Naive thymus-derived CD4-positive, alpha-beta T cell (primary cell): ENCODE measurements around the gene ZFAND3. TPM values are rescaled to one million over a fixed set of nuclear protein-coding genes. Genes with fewer than 3 reads are reported as not detected.
A peak's percentile ranks its signal among the peaks of the same experiment; 100 is the strongest.

Experiments
- ATAC-seq: fragments of 150-1000 bp; cut with Tn5 transposase; 2 replicates; pipeline ENCODE4 v1.10.0; 2021; ENCODE audit warnings: mild to moderate bottlenecking, moderate library complexity
- CTCF ChIA-PET: fragments of 350-600 bp; sonication (Branson Sonifier 250); formaldehyde crosslinking; loops from one replicate; lab custom pipeline; 2021; ENCODE audit warnings: antibody characterized with exemption; lab: Charles Lee
- POLR2A ChIA-PET: fragments of 350-600 bp; sonication (Branson Sonifier 250); formaldehyde crosslinking; loops from one replicate; lab custom pipeline; 2021; ENCODE audit warnings: antibody characterized with exemption, inconsistent platforms; lab: Charles Lee
- DNase-seq, 9 donors: peaks; one replicate each; pipeline versions ENCODE4 v3.0.0 to v3.0.0-alpha.2; 2020 to 2022; ENCODE audit warnings: mixed read lengths in 1 of 9
- H3K27ac ChIP-seq: one replicate; pipeline ENCODE4 v1.7.0; 2013; ENCODE audit warnings: mild to moderate bottlenecking, low read depth, low read length, moderate library complexity
- H3K27me3 ChIP-seq, 2 donors: one replicate each; pipeline ENCODE4 v1.7.0; 2013; ENCODE audit warnings: low read length in 2 of 2, mild to moderate bottlenecking in 2 of 2, moderate library complexity in 2 of 2; ENCODE audit not compliant: control insufficient read depth in 2 of 2, insufficient read depth in 2 of 2
- H3K36me3 ChIP-seq, 3 experiments: 1 replicate in 2 of 3; 2 replicates in 1 of 3; pipeline ENCODE4 v1.7.0; 2013; ENCODE audit warnings: low read length in 3 of 3, mild to moderate bottlenecking in 3 of 3, moderate library complexity in 1 of 3; ENCODE audit not compliant: insufficient read depth in 3 of 3, control insufficient read depth in 2 of 3
- H3K4me1 ChIP-seq, 2 donors: one replicate each; pipeline ENCODE4 v1.7.0; 2013; ENCODE audit warnings: low read length in 2 of 2, mild to moderate bottlenecking in 2 of 2, moderate library complexity in 1 of 2; ENCODE audit not compliant: control insufficient read depth in 2 of 2, insufficient read depth in 2 of 2
- H3K4me3 ChIP-seq: 2 replicates; pipeline ENCODE4 v1.7.0; 2013; ENCODE audit warnings: mild to moderate bottlenecking, low read length
- H3K9me3 ChIP-seq, 3 experiments: 1 replicate in 2 of 3; 2 replicates in 1 of 3; pipeline ENCODE4 v1.7.0; 2013; ENCODE audit warnings: low read length in 3 of 3; ENCODE audit not compliant: control insufficient read depth in 2 of 3
- H3K27ac Mint-ChIP-seq, 9 donors: one replicate each; pipeline ENCODE4 v1.8.0; 2020 to 2022; ENCODE audit warnings: mixed read lengths in 9 of 9, mild to moderate bottlenecking in 8 of 9, moderate library complexity in 5 of 9, inconsistent platforms in 2 of 9
- H3K27me3 Mint-ChIP-seq, 5 donors: one replicate each; pipeline ENCODE4 v1.8.0; 2021 to 2022; ENCODE audit warnings: mixed read lengths in 5 of 5, mild to moderate bottlenecking in 1 of 5
- H3K36me3 Mint-ChIP-seq, 5 donors: one replicate each; pipeline ENCODE4 v1.8.0; 2020 to 2022; ENCODE audit warnings: mixed read lengths in 5 of 5, mild to moderate bottlenecking in 3 of 5, inconsistent platforms in 1 of 5
- H3K4me1 Mint-ChIP-seq, 7 donors: one replicate each; pipeline ENCODE4 v1.8.0; 2020 to 2022; ENCODE audit warnings: mixed read lengths in 7 of 7, mild to moderate bottlenecking in 3 of 7, inconsistent platforms in 1 of 7
- H3K4me3 Mint-ChIP-seq, 10 donors: one replicate each; pipeline ENCODE4 v1.8.0; 2020 to 2022; ENCODE audit warnings: mild to moderate bottlenecking in 10 of 10, mixed read lengths in 10 of 10, moderate library complexity in 6 of 10, inconsistent platforms in 2 of 10
- H3K9me3 Mint-ChIP-seq, 11 donors: one replicate each; pipeline ENCODE4 v1.8.0; 2020 to 2022; ENCODE audit warnings: mixed read lengths in 11 of 11, mild to moderate bottlenecking in 4 of 11, inconsistent platforms in 1 of 11, moderate library complexity in 1 of 11
- intact Hi-C, 2 donors: fragments of 100-400 bp; cut with micrococcal nuclease; formaldehyde crosslinking; loops; one replicate each; pipeline ENCODE4 v1.15.1; 2023
- polyA plus RNA-seq, 2 donors: library from polyadenylated mRNA; unstranded; fragments of 300-500 nt; fragmentation: Illumina TruSeq; gene quantifications; one replicate each; pipeline ENCODE4 v1.2.3, GENCODE V29; 2021
- total RNA-seq, 6 experiments: library from RNA in 5 of 6; stranded (reverse) in 5 of 6; gene quantifications; 1 replicate in 5 of 6; 2 replicates in 1 of 6; pipeline ENCODE4 v1.2.3 and lab custom pipeline; 2021 to 2026

ZFAND3 gene
- total and polyA plus RNA-seq, 7 experiments from 2014 or later = 3.5 to 55.0 (median 37.1) TPM

GRCh38 chr6:37872373-37872745, 52.8 kb downstream of the ZFAND3 start:
- H3K9me3 Mint-ChIP-seq = peaks cover 0 to 27% (median 13%) of the 10 kb centered on the region in 11 donors
- no peaks in the 10 kb centered on the region for H3K9me3 ChIP-seq
- peaks cover under 1 to 6% of the 10 kb centered on the region in 2 donors for H3K4me1 ChIP-seq
- ChIA-PET POLR2A (no interaction called here), CTCF (no interaction called here)
- no peaks in the 10 kb centered on the region for H3K27me3 Mint-ChIP-seq
- H3K27me3 ChIP-seq = no peaks in the 10 kb centered on the region
- intact Hi-C loops = no loop called here
- H3K36me3 ChIP-seq = no peaks in the 10 kb centered on the region
- peaks cover 12 to 73% (median 64%) of the 10 kb centered on the region in 7 donors for H3K4me1 Mint-ChIP-seq
- H3K4me3 ChIP-seq = no peak overlapping the region
- H3K27ac Mint-ChIP-seq = no peak overlapping the region
- H3K36me3 Mint-ChIP-seq = peaks cover 12 to 48% (median 28%) of the 10 kb centered on the region in 5 donors
- no peak overlapping the region for H3K27ac ChIP-seq
- ATAC-seq (no peak), DNase-seq (no peak)
- peak overlapping the region in 3 of 10 donors; percentile 9 to 50 (median 36) for H3K4me3 Mint-ChIP-seq

GRCh38 chr6:37874726-37875125, 55.2 kb downstream of the ZFAND3 start:
- Mint-ChIP-seq H3K9me3 (peaks cover 0 to 24% (median 13%) of the 10 kb centered on the region in 11 donors), H3K4me1 (peaks cover 10 to 80% (median 71%) of the 10 kb centered on the region in 7 donors), H3K36me3 (peaks cover 17 to 44% (median 28%) of the 10 kb centered on the region in 5 donors), H3K27me3 (no peaks in the 10 kb centered on the region), H3K27ac (no peak overlapping the region), H3K4me3 (peak overlapping the region in 1 of 10 donors; percentile 18)
- ChIA-PET POLR2A (no interaction called here), CTCF (no interaction called here)
- Histone ChIP-seq H3K36me3 (no peaks in the 10 kb centered on the region), H3K27ac (no peak overlapping the region), H3K27me3 (no peaks in the 10 kb centered on the region), H3K4me3 (no peak overlapping the region), H3K9me3 (no peaks in the 10 kb centered on the region), H3K4me1 (peaks cover 0 to 3% of the 10 kb centered on the region in 2 donors)
- DNase-seq (no peak), ATAC-seq (no peak)
- intact Hi-C loops = no loop called here

DNA sequence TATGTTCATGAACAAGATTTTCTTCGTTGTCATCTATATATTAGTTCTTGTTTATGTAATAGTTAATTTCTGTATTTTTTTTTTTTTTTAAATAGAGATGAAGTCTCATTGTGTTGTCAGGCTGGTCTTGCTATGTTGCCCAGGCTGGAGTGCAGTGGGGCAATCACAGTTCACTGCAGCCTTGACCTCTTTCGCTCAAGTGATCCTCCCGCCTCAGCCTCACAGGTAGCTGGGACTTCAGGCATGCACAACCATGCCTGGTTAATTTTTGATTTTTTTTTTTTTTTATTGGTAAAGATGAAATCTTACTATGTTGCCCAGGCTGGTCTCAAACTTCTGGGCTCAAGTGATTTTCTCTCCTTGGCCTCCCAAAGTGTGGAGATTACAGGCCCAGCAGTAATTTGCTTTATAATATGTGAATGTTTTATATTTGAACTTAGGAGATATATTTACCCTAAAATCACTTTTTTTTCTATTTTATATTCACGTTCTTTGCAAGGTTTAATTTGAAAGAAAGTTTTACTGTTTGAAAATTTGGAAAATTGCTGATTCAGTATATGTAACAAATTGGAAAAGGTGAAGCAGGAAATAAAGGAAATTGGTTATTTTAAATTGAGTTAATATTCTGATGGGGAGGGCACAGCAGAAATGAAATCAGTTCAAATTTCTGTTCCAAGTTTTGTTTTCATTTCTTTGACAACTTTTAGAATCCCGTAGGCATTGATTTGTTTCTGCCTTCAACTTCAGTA, 56.2 kb downstream of the ZFAND3 start:
- no peaks in the 10 kb centered on the region for H3K27me3 ChIP-seq
- Mint-ChIP-seq H3K36me3 (peaks cover 17 to 40% (median 27%) of the 10 kb centered on the region in 5 donors), H3K9me3 (peaks cover 0 to 21% (median 13%) of the 10 kb centered on the region in 11 donors), H3K4me1 (peaks cover 14 to 85% (median 73%) of the 10 kb centered on the region in 7 donors), H3K27ac (peak overlapping the region in 1 of 9 donors; percentile 35), H3K4me3 (peak overlapping the region in 1 of 10 donors; percentile 13), H3K27me3 (no peaks in the 10 kb centered on the region)
- H3K4me3 ChIP-seq = no peak overlapping the region
- DNase-seq = no peak
- no peak overlapping the region for H3K27ac ChIP-seq
- intact Hi-C loops = no loop called here
- peaks cover 0 to 7% of the 10 kb centered on the region in 2 donors for H3K4me1 ChIP-seq
- no peak for ATAC-seq
- H3K9me3 ChIP-seq = no peaks in the 10 kb centered on the region
- no peaks in the 10 kb centered on the region for H3K36me3 ChIP-seq
- ChIA-PET POLR2A (no interaction called here), CTCF (no interaction called here)

DNA sequence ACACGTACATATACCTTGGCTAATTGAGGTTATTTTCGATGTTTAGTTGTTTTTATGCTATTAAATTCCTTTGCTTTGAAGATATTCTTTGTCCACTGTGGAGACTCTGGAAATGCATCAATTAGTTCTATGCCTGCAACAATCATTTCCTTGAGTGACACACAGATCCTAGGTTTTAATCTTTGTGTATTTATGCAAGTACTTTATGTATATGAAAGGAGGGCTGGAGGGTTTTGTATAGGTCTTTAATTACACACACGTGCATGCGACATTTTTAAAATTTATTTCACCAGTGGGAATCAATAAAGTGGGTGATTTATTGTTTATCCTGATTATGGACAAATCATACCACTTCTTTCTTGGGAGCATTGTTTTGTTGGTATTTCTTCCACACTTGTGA, 57.3 kb downstream of the ZFAND3 start:
- Mint-ChIP-seq H3K4me3 (peak overlapping the region in 1 of 10 donors; percentile 24), H3K27me3 (no peaks in the 10 kb centered on the region), H3K27ac (no peak overlapping the region)

DNA sequence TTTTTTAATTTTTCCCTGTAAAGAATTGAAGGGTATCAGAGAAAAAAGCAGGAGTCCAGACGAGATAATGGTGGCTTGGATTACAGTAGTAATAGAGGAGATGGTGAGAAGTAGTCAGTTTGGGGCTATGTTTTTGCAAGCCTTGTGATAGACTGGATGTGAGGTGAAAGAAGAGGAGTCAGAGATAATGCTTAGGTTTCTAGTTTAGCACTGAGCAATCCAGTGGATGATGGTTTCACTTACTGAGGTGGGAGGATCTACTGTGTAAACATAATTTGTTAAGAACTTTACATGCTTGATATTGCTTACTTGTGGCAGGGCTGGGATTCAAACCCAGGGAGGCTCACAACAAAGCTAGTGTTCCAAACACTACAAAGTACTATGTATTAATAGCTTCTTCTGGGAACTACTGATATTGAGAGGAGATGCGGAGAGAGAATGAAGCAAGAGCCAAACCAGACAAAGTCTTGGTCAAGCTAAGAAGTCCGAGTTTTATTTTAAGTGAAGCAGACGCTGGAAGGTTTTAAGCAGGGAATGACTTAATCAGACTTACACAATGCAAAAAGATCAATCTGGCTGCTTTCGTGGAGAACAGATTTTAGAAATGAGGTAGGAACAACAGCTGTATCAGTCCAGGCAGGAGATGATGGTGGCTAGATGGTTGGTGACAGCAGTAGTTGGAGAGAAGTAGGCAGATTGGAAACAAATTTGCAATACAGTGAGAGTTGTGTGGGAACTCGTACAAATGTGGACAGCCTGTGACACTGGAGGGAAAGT, 58.0 kb downstream of the ZFAND3 start:
- Mint-ChIP-seq H3K36me3 (peaks cover 11 to 28% (median 15%) of the 10 kb centered on the region in 5 donors), H3K27ac (peak overlapping the region in 3 of 9 donors; percentile 13 to 59 (median 14)), H3K9me3 (peaks cover 0 to 4% (median 0%) of the 10 kb centered on the region in 11 donors), H3K4me3 (peak overlapping the region in 4 of 10 donors; percentile 16 to 24 (median 20)), H3K27me3 (no peaks in the 10 kb centered on the region), H3K4me1 (peaks cover 14 to 86% (median 74%) of the 10 kb centered on the region in 7 donors)
- H3K4me1 ChIP-seq = peaks cover 0 to 7% of the 10 kb centered on the region in 2 donors
- POLR2A ChIA-PET = interaction anchor here (0.6 kb wide), 1 partner anchor 19 kb away, joined by 3 read pairs; no protein-coding TSS in a partner anchor
- H3K36me3 ChIP-seq = no peaks in the 10 kb centered on the region
- H3K4me3 ChIP-seq = no peak overlapping the region
- ATAC-seq = no peak
- intact Hi-C loops = no loop called here
- no peak overlapping the region for H3K27ac ChIP-seq
- CTCF ChIA-PET = interaction anchor here (0.9 kb wide), 1 partner anchor 145 kb away, joined by 3 read pairs; no protein-coding TSS in a partner anchor
- H3K27me3 ChIP-seq = no peaks in the 10 kb centered on the region
- DNase-seq = no peak
- H3K9me3 ChIP-seq = no peaks in the 10 kb centered on the region

More for the DNA sequence above, 57.3 kb downstream of the ZFAND3 start:
- no peaks in the 10 kb centered on the region for H3K9me3 ChIP-seq
- H3K27ac ChIP-seq = no peak overlapping the region
- Mint-ChIP-seq H3K4me1 (peaks cover 14 to 87% (median 74%) of the 10 kb centered on the region in 7 donors), H3K36me3 (peaks cover 11 to 29% (median 19%) of the 10 kb centered on the region in 5 donors), H3K9me3 (peaks cover 0 to 10% (median 6%) of the 10 kb centered on the region in 11 donors)
- H3K4me3 ChIP-seq = no peak overlapping the region
- no peaks in the 10 kb centered on the region for H3K36me3 ChIP-seq
- H3K4me1 ChIP-seq = peaks cover 0 to 7% of the 10 kb centered on the region in 2 donors
- ChIA-PET CTCF (interaction anchor here (0.9 kb wide), 1 partner anchor 146 kb away, joined by 3 read pairs; no protein-coding TSS in a partner anchor), POLR2A (interaction anchor here (0.6 kb wide), 1 partner anchor 18 kb away, joined by 3 read pairs; no protein-coding TSS in a partner anchor)
- intact Hi-C loops = no loop called here
- H3K27me3 ChIP-seq = no peaks in the 10 kb centered on the region
- ATAC-seq (no peak), DNase-seq (no peak)

DNA sequence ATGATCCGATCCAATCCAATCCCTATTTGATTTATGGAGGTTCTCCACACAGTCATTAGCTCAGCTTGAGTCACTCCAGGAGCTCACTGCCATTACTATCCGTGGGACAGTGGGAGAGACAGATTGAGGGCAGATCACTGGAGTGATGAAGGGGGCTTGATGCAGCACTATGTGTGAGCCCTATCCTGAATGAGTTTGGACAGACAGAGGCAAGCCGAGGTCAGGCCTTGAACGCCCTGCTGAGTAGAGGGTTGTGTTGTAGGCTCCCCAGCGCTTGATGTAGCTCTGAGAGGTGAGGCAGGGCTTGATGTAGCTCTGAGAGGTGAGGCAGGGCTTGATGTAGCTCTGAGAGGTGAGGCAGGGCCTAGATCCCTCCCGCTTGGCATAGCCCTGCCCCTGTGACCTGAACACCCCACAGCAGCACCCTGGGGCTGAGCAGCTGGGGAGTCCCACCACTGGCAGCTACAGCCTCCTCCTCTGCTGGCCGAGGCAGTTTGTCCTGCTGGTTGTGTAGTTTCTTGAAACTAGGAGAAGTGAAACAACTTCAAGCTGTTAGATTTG, 58.7 kb downstream of the ZFAND3 start:
- H3K9me3 Mint-ChIP-seq = peaks cover 0 to 3% (median 0%) of the 10 kb centered on the region in 11 donors
- Histone ChIP-seq H3K27ac (no peak overlapping the region), H3K4me3 (no peak overlapping the region), H3K9me3 (no peaks in the 10 kb centered on the region), H3K4me1 (peaks cover 0 to 7% of the 10 kb centered on the region in 2 donors), H3K27me3 (no peaks in the 10 kb centered on the region), H3K36me3 (no peaks in the 10 kb centered on the region)
- peaks cover 11 to 25% (median 14%) of the 10 kb centered on the region in 5 donors for H3K36me3 Mint-ChIP-seq
- peak overlapping the region in 3 of 10 donors; percentile 4 to 24 (median 23) for H3K4me3 Mint-ChIP-seq
- DNase-seq = no peak
- peak overlapping the region in 4 of 9 donors; percentile 7 to 59 (median 14) for H3K27ac Mint-ChIP-seq
- ATAC-seq = peak; percentile 44
- peaks cover 14 to 91% (median 76%) of the 10 kb centered on the region in 7 donors for H3K4me1 Mint-ChIP-seq
- POLR2A ChIA-PET = no interaction called here
- CTCF ChIA-PET = no interaction called here
- no peaks in the 10 kb centered on the region for H3K27me3 Mint-ChIP-seq
- intact Hi-C loops = no loop called here
